ENCODE measurements around the gene CCNYL1. TPM values are rescaled to one million over a fixed set of nuclear protein-coding genes. Genes with fewer than 3 reads are reported as not detected.

CCNYL1 gene
- total RNA-seq, 2 donors from 2014 or later, result 19.9 to 33.1 TPM

DNA sequence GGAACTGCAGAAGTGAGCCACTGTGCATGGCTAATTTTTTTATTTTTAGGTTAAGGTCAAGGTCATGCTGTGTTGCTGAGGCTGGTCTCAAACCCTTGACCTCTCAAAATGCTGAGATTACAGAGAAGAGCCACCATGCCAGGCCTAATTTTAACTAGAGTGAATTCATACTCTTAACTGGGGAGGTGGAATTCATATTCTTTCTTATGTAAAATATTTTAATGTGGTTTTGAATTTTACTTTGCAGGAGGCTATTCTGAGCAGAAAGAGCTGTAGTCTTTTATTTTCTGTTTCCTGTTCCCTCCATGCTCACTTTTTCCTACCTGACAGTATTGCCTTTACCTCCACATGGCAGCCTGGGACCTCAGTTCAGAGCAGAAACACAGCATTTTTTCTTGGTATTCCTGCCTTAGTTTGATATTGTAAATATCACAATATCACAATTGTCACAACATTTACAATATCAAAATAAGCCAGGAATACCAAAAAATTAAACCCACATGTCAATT lies 37.1 kb upstream of the CCNYL1 start:
- DNase-seq, result no peak
- intact Hi-C loops (cut with DNase I), result no loop called here
- Histone ChIP-seq H3K9me3 (no peaks in the 10 kb centered on the region), H3K27ac (no peak overlapping the region), H3K4me3 (no peak overlapping the region), H3K27me3 (no peaks in the 10 kb centered on the region), H3K9ac (ENCODE audit: low read depth in 2 of 2, low read length in 2 of 2) (no peak overlapping the region), H3K4me1 (no peaks in the 10 kb centered on the region), H3K36me3 (no peaks in the 10 kb centered on the region)
- TF ChIP-seq, protein P1, sequence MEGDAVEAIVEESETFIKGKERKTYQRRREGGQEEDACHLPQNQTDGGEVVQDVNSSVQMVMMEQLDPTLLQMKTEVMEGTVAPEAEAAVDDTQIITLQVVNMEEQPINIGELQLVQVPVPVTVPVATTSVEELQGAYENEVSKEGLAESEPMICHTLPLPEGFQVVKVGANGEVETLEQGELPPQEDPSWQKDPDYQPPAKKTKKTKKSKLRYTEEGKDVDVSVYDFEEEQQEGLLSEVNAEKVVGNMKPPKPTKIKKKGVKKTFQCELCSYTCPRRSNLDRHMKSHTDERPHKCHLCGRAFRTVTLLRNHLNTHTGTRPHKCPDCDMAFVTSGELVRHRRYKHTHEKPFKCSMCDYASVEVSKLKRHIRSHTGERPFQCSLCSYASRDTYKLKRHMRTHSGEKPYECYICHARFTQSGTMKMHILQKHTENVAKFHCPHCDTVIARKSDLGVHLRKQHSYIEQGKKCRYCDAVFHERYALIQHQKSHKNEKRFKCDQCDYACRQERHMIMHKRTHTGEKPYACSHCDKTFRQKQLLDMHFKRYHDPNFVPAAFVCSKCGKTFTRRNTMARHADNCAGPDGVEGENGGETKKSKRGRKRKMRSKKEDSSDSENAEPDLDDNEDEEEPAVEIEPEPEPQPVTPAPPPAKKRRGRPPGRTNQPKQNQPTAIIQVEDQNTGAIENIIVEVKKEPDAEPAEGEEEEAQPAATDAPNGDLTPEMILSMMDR (IDR thresholded peaks at IDR 0.05), result no peak

DNA sequence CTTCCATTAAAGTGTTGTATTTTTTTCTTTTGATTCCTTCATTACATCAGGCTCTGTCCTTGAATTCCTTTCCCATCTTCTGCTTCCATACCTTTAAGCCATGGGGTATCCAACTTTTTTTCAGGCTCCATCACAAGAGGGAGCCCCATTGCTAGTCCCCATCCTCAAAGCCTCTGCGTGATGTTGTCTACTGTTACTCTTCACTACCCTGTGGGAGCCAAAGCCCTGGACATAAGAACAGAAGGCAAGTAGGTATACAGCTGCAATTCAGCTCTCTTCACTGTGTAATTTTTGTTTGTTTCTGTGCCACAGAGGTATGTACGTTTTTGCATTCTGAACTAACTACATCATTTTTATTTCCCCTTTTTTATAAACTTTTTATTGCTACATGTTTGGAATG lies 36.6 kb upstream of the CCNYL1 start:
- H3K27me3 ChIP-seq, result no peaks in the 10 kb centered on the region
- intact Hi-C loops (cut with DNase I), result no loop called here

DNA sequence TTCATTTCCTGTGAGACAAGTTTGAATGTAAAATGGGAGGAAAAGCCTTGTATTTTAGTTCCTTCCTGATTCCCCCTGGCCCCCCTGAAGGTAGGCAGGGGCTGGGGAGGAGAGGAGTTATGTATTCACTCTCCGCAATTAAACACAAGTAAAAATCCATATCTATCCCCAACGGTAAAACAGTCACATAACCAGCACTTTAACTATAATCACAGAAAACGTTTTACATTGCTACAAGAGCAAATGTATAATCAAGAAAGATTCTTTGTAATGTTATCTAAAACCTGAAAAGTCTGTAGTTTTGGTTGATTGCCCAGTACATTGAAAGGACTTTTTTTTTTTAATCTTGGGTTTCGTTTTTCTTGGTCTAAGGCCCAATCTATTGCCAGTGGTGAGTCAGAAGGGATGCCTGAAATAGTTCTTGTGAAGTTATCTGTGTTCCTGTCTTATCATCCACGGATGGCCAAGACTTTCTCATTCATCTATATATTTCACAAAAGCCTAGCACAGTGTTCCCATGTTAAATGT lies 34.5 kb upstream of the CCNYL1 start:
- TF ChIP-seq, protein P1 (IDR thresholded peaks at IDR 0.05), result no peak
- H3K9ac ChIP-seq (ENCODE audit: low read depth in 2 of 2, low read length in 2 of 2), result no peak overlapping the region

More for the DNA sequence above, 36.6 kb upstream of the CCNYL1 start:
- TF ChIP-seq, protein P1 (IDR thresholded peaks at IDR 0.05), result no peak
- Histone ChIP-seq H3K4me1 (no peaks in the 10 kb centered on the region), H3K36me3 (no peaks in the 10 kb centered on the region), H3K4me3 (no peak overlapping the region), H3K9ac (ENCODE audit: low read depth in 2 of 2, low read length in 2 of 2) (no peak overlapping the region), H3K9me3 (no peaks in the 10 kb centered on the region), H3K27ac (no peak overlapping the region)
- DNase-seq, result no peak

DNA sequence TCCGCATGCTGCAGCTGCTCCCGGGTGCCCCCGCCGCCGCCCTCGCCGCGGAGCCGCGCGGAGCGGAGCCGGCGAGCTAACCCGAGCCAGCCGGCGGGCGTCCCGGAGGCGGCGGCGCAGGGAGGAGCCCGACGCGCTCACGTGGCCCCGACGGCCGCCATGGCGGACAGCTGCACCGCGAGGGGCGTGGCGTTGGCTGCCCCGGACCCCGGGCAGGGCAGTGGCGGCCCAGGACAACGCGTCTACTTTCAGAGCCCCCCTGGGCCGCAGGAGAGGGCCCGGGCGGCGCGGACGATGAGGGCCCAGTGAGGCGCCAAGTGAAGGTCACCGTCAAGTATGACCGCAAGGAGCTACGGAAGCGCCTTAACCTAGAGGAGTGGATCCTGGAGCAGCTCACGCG lies 30.0 kb upstream of the CCNYL1 start:
- no peak overlapping the region for H3K9ac ChIP-seq (ENCODE audit: low read depth in 2 of 2, low read length in 2 of 2)
- H3K36me3 ChIP-seq, result no peaks in the 10 kb centered on the region
- H3K4me3 ChIP-seq, result no peak overlapping the region
- no peak overlapping the region for H3K27ac ChIP-seq
- H3K27me3 ChIP-seq, result no peaks in the 10 kb centered on the region
- no peaks in the 10 kb centered on the region for H3K4me1 ChIP-seq
- TF ChIP-seq, protein P1 (IDR thresholded peaks at IDR 0.05), result no peak
- no peaks in the 10 kb centered on the region for H3K9me3 ChIP-seq
- intact Hi-C loops (cut with DNase I), result no loop called here
- DNase-seq, result no peak

More for the DNA sequence above, 34.5 kb upstream of the CCNYL1 start:
- no peak overlapping the region for H3K4me3 ChIP-seq
- no peaks in the 10 kb centered on the region for H3K36me3 ChIP-seq
- intact Hi-C loops (cut with DNase I), result no loop called here
- H3K9me3 ChIP-seq, result no peaks in the 10 kb centered on the region
- no peak for DNase-seq
- no peaks in the 10 kb centered on the region for H3K4me1 ChIP-seq
- no peaks in the 10 kb centered on the region for H3K27me3 ChIP-seq
- no peak overlapping the region for H3K27ac ChIP-seq

DNA sequence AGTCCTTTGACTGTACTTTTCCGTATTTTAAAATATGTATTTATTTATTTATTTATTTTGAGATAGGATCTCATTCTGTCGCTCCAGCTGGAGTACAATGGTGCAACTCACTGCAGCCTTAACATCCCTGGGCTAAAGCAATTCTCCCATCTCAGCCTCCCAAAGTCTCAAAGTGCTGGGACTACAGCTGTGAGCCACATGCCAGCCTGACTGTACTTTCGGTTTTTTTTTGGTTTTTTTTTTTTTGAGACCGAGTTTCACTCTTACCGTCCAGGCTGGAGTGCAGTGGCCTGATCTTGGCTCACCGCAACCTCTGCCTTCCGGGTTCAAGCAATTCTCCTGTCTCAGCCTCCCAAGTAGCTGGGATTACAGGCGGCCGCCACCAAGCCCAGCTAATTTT lies 28.9 kb upstream of the CCNYL1 start:
- no peak overlapping the region for H3K27ac ChIP-seq
- intact Hi-C loops (cut with DNase I), result no loop called here
- no peaks in the 10 kb centered on the region for H3K36me3 ChIP-seq
- H3K27me3 ChIP-seq, result no peaks in the 10 kb centered on the region
- no peaks in the 10 kb centered on the region for H3K9me3 ChIP-seq
- no peak overlapping the region for H3K9ac ChIP-seq (ENCODE audit: low read depth in 2 of 2, low read length in 2 of 2)
- no peaks in the 10 kb centered on the region for H3K4me1 ChIP-seq
- no peak for DNase-seq
- no peak overlapping the region for H3K4me3 ChIP-seq
- TF ChIP-seq, protein P1 (IDR thresholded peaks at IDR 0.05), result no peak
